Activated CD4-positive, alpha-beta T cell treated with anti-CD3 and anti-CD28 coated beads, Interleukin-2, Interleukin-6, amounts not matched to agents 100 ng/mL and 50 ng/mL, durations not matched to agents 16 hours and 8 hours (primary cell): ENCODE data around the gene NBAS.
"Not testable (repeated sequence)": the region's sequence is repeated elsewhere in the genome, so short reads cannot be mapped to it uniquely, and the experiment has no call there.

Source experiments
- DNase-seq: peaks from one replicate; pipeline ENCODE4 v3.0.0-alpha.2; 2020

Gene NBAS

DNA sequence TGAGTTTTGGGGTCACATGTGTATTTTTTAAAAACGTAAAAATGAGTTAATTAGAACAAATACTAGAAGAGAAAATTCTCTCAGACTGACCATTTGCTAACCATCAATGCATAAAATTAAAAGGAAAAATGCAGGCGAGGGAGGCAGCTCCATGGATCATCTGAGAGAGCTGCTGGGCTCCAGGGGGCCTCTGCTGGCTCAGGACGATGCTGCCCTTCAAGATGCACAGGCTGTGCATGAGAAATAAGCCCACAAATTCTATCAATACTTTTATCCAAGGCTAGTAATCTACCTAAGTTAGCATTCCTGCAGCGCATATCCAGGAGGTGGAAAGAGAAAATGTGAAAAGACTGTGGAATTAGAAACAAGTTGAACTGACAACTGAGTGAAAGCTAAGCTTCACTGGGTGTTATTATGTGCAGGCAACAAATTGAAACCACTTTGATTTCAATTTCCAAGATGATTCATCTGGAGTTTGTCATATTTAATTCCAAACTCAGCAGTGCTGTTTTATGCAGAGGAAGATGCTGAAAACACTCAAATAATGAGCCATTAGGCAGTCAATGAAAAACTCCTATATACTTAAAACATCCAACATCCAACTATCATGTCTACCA is 261.1 kb downstream of the NBAS start:
- no peak for DNase-seq

DNA sequence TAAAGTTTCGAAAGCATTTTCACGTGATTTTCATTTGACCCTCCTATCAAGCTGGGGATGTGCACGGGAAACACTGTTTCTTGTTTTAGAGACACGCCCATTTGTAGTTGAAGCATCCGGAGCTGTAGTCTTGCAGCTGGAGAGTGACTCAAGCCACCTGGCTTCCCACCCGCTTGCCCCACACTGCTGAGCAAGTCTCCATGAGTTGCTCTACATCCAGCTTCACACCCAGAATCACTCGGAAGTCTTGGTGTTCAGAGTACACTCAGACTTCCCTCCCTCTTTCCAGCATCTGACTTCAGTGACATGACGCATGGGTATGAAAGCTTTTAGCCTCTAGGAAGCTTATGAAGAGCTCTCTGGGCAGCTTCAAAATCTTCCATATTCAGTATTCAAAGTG is 262.4 kb downstream of the NBAS start:
- DNase-seq: no peak

GRCh38 chr2:15293262-15293937 is 267.7 kb downstream of the NBAS start:
- no peak for DNase-seq

GRCh38 chr2:15287447-15288184 is 273.5 kb downstream of the NBAS start:
- no peak for DNase-seq

DNA sequence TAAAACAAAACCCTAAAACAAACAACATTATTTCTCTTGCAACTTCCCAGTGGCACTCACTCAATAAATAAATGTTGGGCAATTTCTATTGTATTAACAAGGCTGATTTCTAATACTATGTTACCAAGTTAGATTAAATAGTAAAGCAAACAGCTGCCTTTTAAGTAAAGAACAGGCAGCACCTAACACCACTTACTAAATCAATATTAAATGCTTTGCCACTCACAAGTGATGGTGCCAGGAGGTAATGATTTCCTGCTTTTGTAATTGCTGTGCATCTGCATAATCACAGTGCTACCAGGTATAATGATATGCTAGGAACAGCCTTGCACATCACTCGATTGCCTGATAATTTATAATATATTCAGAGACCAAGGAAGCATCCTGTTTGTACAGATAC is 276.5 kb downstream of the NBAS start:
- no peak for DNase-seq

DNA sequence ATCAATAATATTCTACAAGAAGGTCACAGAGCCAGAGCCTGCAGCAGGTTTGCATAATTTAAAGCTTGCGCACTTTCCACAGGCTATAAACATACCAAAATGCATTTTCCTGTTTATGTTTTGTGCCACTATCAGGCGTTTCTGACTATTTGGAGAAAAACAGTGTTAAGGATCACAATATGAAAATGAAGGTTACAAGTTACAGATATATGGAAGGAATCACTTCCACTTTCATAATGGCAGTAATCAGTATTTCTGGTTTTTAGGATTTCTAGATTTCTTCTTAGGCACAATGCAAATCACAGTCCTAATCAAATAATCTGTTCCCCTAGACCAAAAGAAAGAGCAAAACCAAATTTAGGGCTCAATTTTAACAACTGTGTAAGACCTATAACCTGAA is 279.5 kb downstream of the NBAS start:
- DNase-seq: no peak

GRCh38 chr2:15279201-15279876 is 281.8 kb downstream of the NBAS start:
- DNase-seq: no peak

DNA sequence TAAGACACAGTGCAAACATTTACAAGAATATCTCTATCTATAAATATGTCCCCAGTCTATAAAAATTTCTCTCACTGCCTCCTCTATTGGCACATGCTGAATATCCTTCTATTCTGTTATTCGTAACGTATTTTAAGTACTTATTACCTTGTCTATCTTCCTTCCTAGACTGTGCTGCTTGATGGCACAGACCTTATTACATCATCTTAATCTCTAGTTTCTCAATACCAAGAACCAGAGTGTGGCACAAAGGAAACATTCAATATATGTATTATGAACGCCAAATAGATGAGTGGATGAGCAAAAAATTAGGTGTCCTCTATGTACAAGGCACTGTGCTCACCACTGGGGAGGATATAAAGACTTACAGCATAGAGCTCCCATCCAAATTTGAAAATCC is 282.8 kb downstream of the NBAS start:
- DNase-seq: no peak

- DNase-seq: no peak
These were observed 285.8 kb downstream of the NBAS start for GRCh38 chr2:15275346-15275745.

DNA sequence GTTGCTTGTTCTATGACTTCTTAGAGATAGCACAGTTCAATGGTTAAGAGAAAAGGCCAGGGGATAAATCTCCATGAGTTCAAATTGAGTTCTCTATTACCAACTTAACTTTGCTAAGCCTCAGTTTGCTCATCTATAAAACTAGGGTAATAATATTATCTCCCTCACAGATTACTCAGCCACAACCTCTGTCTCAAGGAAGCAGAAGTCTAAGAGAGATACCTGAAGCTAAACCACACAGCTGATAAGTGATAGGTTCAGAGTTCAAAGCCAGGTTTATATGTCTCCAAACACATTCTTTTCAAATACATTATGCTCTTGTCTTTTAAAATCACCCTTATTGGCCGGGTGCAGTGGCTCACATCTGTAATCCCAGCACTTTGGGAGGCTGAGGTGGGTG is 287.7 kb downstream of the NBAS start:
- DNase-seq: no peak

GRCh38 chr2:15272942-15273341 is 288.2 kb downstream of the NBAS start:
- no peak for DNase-seq

DNA sequence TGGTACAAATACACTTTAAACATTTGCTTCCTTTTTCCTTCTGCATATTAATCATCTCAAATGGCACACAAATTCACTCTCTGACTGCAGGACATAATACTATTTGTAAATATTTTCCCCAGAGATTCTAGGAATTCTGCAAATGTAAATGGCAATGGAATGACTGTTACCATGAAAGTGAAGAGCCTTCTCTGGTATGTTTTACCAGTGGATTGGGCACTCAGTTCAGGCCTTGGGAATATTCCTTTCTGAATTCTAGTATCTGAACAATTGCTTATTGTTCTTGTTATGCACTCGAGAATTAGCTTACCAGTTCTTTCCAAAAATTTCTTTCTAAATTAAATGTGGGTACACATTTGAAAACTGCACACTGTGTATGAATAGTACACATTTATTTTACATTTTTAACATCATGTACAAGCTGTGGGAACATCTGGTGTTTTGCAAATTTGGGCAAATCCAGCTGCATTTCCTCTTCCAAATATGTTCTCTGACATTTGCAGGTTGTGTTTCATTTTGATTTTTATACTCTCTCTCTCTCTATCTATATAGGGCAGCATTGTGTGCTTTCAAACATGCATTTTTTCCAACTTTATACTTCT is 289.1 kb downstream of the NBAS start:
- no peak for DNase-seq

GRCh38 chr2:15271276-15271675 is 289.9 kb downstream of the NBAS start:
- DNase-seq: no peak

DNA sequence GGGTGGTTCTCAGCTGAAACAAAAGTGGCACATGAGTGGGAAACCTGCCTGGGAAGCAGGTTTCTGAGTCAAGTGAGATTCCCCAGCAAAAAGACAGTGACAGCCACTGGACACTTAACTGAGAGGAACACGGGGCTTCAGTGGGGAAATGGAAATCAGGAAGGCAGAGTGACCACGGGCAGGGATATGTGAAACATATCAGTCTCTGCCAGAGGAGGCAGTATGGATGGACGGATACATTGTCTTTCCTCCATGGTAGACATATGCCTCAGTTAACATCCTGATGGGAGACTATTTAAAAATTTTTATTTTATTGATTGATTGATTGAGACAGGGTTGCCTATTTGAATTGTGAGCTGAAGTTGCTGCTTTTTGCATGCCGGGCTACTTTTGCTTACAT is 292.1 kb downstream of the NBAS start:
- DNase-seq: no peak

GRCh38 chr2:15265889-15266288 is 295.2 kb downstream of the NBAS start:
- DNase-seq: no peak

DNA sequence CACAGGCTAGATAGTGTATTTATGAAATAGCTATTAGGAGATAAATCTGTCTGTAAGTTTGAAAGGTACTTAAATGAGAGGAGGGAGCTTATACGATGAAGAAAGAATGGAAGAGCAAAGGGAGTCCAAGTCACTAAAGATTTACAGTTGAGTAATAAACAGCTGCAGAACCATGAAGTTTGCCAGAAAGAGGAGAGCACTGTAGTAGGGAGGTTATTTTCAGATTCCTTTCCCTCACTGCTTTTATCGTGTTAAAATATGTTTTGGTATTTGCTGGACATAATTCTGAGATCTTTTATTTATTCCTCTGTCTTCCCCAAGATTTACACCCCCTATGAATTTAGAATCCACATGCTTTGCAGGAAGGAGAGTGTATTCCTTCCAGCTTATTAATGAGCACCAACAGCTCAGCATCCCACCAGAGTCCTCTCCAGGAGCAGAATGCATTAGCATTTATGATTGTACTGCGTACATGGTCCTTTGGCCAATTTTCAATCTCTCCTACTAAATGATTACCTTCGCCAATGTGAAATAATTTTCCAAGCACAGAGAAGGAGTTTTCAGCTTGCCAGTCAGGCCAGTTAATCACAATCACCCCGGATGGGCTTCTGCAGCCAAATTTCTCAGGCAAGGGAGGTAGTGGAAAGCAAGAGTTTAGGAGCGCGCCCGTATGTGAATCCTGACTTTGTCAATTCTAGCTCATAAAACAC is 297.0 kb downstream of the NBAS start:
- no peak for DNase-seq

DNA sequence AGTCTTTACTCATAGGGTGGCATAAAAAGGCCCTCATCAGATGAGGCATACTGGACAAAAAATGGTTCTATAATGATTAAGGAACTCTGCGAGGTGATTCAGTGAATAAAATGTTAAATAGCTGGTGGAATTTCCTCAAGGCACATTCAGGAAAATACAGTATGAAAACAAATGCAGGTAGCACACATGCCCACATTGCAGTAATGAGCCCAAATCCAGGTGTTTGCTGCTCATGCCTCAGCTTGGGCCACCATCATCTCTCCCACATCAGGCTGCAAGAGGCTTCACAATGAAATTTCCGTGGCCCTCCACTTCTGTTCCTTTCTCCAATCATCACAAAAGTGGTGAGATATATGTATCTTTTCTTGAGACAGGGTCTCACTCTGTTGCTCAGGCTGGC is 298.3 kb downstream of the NBAS start:
- no peak for DNase-seq

GRCh38 chr2:15260835-15261234 is 300.3 kb downstream of the NBAS start:
- no peak for DNase-seq

DNA sequence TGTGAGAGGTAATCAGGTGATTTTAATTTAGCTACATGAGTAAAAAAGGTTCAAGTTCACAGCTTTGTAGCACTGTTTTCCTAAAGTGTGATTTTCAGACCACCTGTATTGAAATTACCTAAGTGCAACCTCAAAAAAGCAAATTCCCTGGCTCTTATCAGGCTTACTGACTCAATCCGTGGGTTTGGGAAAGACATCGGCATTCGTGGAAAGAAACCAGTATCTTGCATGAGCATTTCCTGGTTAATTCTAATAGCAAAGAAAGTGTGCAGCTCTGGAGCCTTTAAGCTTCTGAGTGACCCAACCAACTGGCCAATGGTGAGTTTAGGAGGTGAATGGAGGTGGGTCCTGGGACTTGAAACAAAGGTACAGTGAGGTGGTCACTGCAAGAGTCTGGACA is 300.9 kb downstream of the NBAS start:
- DNase-seq: no peak

DNA sequence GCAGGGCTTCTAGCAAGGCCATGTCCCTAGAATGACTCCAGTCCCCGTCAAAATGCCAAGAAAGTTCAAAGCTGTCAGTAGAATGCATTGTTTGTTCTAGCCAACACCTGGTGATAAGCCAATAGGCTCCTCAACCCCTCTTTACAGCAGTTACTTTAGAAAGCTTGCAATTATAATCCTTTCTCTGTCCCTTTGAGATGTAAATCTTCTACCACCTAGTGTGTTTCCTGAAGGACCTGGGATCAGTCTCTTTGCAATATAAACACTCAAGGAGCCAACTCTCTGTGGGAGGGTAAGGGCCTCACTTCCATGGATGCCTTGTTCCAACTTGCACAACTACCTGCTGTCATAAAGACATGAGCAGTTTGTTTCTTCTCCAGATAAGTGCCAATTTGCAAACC is 301.8 kb downstream of the NBAS start:
- no peak for DNase-seq

- DNase-seq: not testable (repeated sequence)
These were observed 302.7 kb downstream of the NBAS start for GRCh38 chr2:15258385-15258784.

DNA sequence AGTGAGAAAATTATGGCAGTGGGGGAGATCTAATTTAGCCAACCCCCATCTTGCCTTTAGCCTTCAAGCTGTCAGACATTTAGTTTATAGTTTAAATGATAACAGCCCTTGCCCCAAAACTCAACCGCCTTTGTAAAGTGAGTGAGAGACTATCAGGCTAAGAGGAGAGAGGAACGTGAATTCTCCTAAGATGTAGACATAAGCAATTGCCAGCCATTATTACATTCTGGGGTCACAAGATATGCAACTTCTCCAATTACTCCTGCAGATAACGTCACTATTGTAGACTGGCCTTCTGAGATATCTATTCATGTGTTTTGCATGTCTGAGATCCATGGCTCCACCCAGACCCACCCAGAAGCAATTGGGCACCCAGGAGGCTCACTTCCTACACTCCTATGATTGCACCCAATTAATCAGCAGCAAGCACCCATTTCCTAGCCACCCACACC is 307.3 kb downstream of the NBAS start:
- DNase-seq: no peak

- no peak for DNase-seq
These were observed 307.9 kb downstream of the NBAS start for GRCh38 chr2:15253247-15253646.
